Left ventricle myocardium inferior (tissue), 1 donor: ENCODE measurements around the gene WNT7B. TPM values are rescaled to one million over a fixed set of nuclear protein-coding genes. Genes with fewer than 3 reads are reported as not detected.

Source experiments
- DNase-seq: peaks from one replicate; pipeline ENCODE4 v3.0.0-alpha.2; 2020
- H3K27ac ChIP-seq: fragments of 200-600 bp; replicated peaks from 2 replicates; pipeline ENCODE4 v1.8.0; 2021
- H3K27me3 ChIP-seq: fragments of 200-600 bp; 2 replicates; pipeline ENCODE4 v1.8.0; 2021; ENCODE audit warnings: low read depth
- H3K36me3 ChIP-seq: fragments of 200-600 bp; 2 replicates; pipeline ENCODE4 v1.8.0; 2021
- H3K4me1 ChIP-seq: fragments of 200-600 bp; 2 replicates; pipeline ENCODE4 v1.8.0; 2021
- H3K4me3 ChIP-seq: fragments of 200-600 bp; 2 replicates; pipeline ENCODE4 v1.8.0; 2021; ENCODE audit warnings: mild to moderate bottlenecking, moderate library complexity
- H3K9me3 ChIP-seq: fragments of 200-600 bp; replicated peaks from 2 replicates; pipeline ENCODE4 v1.8.0; 2021
- intact Hi-C: fragments of 100-400 bp; cut with micrococcal nuclease; formaldehyde crosslinking; loops from one replicate; pipeline ENCODE4 v1.11.0; 2022
- total RNA-seq: library from RNA; stranded (reverse); fragmentation: NEBNext Ultra II Directional; extraction: Animal tissue kit (Norgen Biotek cat#: 25700); gene quantifications from one replicate; pipeline ENCODE4 v1.2.1, GENCODE V29; 2021
- TF ChIP-seq, protein P1 (sequence below): fragments of 200-600 bp; IDR thresholded peaks from 2 replicates; pipeline ENCODE4 v1.8.0; 2021; ENCODE audit warnings: antibody characterized with exemption, mild to moderate bottlenecking, borderline replicate concordance
- donor health status: DM: no; HTN: yes; CAD: no; lungs with severe emphysema.

WNT7B gene
- total RNA-seq, 1 donor from 2014 or later = not detected

DNA sequence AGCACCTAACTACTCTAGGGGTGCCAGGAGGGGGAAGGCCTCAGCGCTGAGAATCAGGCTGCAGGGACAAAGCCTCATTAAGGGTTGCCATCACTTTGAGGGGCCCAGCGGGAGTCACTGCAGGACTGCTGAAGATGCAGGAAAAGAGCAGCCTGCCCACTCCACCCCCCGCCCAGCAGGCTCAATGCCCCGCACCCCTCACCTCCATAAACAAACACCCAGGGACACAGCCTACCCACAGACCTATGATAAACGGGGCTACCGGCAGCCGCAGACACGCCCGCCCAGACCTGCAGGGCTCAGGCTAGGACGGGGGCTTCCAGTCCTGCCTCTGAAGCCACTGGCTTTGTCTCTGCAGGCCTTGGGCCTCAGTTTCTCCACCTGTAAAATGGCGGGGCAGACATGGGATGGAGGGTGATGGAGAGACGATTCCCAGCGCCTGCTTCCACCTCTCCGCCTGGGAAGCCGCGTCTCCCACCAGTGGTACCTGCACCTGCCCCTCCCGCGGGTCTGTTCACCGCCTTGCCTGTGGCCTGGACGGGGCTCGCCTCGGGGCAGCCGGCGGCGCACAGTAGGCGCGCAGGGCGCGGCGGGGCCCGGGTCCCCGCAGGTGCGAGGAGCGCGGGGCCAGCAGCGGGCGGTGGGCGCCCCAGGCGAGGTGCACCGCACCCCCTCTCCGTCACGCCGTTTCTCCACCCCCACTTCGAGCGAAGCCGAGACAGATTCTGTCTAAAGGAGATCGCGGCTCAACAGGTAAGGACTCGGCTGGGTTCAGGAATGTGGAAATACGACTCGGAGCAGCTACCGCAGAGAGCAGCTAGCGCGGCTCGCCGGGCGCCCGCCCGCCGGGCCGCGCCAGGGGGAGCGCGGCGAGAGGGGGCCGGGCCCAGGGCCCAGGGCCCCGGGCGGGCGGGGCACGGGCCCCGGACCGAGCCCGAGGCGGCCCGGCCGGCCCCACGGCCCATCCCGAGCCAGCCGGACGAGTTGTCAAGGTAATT lies 1.5 kb downstream of the WNT7B start:
- no peaks in the 10 kb centered on the region for H3K9me3 ChIP-seq
- DNase-seq = no peak
- no peaks in the 10 kb centered on the region for H3K36me3 ChIP-seq
- no peak overlapping the region for H3K27ac ChIP-seq
- intact Hi-C loops = no loop called here
- peaks cover 55% of the 10 kb centered on the region for H3K4me1 ChIP-seq
- H3K27me3 ChIP-seq = peaks cover 87% of the 10 kb centered on the region
- TF ChIP-seq, protein P1, sequence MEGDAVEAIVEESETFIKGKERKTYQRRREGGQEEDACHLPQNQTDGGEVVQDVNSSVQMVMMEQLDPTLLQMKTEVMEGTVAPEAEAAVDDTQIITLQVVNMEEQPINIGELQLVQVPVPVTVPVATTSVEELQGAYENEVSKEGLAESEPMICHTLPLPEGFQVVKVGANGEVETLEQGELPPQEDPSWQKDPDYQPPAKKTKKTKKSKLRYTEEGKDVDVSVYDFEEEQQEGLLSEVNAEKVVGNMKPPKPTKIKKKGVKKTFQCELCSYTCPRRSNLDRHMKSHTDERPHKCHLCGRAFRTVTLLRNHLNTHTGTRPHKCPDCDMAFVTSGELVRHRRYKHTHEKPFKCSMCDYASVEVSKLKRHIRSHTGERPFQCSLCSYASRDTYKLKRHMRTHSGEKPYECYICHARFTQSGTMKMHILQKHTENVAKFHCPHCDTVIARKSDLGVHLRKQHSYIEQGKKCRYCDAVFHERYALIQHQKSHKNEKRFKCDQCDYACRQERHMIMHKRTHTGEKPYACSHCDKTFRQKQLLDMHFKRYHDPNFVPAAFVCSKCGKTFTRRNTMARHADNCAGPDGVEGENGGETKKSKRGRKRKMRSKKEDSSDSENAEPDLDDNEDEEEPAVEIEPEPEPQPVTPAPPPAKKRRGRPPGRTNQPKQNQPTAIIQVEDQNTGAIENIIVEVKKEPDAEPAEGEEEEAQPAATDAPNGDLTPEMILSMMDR = no peak
- peak overlapping the region; percentile 19 for H3K4me3 ChIP-seq

DNA sequence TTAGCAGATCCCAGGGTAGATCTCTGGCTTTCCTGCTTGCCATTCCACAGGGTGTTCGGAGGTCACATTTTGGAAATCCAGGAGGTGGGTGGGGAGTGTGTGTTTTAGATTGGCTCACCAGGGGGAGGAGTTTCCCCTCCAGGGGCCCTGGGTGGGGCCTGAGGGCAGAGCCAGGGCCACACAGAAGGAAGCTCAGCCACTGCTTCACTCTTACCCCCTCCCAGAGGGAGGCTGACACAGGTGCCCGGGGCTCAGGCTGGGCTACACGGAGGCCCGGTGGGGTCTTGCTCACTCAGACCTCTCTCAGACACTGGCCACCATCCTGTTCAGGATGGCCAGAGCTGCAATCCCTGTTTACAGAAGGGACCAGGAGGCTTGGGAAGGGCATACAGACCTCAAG lies 2.5 kb downstream of the WNT7B start:
- intact Hi-C loops = no loop called here
- Histone ChIP-seq H3K9me3 (no peaks in the 10 kb centered on the region), H3K27ac (no peak overlapping the region), H3K4me3 (no peak overlapping the region), H3K4me1 (peaks cover 55% of the 10 kb centered on the region), H3K36me3 (no peaks in the 10 kb centered on the region), H3K27me3 (peaks cover 97% of the 10 kb centered on the region)
- DNase-seq = no peak
- TF ChIP-seq, protein P1 = no peak

DNA sequence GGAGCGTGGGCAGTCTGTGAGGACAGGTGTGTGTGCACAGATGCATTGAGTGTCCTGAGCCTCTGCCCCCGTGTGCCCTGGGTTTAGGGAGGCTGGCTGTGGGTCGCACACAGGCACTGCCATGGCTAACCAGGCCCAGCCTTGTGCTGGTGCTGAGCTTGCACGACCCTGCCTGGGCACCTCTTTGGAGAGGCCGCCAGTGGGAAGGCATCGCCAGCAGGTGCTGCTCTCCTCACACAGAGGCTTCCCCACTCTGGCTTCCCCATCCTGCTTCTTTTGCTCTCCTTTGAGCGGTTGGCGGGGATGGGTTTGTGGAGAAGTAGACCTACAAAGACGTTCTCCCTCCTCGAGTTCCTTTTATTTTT lies 4.1 kb downstream of the WNT7B start:
- Histone ChIP-seq H3K4me1 (peaks cover 41% of the 10 kb centered on the region), H3K36me3 (no peaks in the 10 kb centered on the region), H3K9me3 (no peaks in the 10 kb centered on the region), H3K27me3 (peaks cover 98% of the 10 kb centered on the region), H3K4me3 (no peak overlapping the region), H3K27ac (no peak overlapping the region)
- TF ChIP-seq, protein P1 = no peak
- DNase-seq = no peak
- intact Hi-C loops = no loop called here

DNA sequence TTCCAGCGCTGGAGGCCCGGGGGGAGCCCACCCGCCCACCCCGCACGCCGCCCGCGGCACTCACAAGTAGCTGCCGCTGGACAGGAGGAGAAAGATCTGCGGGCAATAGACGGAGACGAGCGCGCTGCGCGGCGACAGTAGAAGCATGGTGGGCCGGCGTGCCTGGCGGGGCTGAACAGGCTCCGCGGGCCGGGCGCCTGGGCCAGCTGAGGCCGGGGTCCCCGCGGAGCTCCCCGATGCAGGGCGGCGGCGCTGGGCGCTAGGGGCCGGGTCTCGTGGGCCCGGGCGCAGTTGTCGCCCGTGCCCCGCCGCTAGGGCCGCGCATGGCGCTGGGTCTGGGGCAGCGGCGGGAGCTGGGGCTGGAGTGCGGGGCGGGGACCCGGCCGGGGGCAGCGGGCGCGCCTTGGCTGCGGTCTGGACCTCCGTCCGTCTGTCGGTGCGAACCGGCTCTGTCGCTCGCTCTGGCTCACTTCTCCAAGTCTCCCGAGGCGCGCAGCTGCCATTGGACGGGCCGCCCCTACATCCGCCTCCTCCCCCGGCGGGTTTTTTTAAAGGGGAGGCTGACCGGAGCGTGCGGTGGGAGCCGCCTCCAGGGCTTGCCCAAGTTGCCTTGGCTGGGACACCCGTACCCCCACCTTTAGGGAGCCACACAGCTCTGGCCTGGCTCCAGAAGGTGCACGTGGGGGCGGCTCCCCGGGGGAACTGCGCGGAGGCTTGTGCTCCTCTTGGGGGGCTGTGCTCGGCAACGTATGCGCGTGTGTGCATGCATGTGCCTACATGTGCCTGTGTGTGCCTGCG lies 4.7 kb downstream of the WNT7B start:
- Histone ChIP-seq H3K9me3 (no peaks in the 10 kb centered on the region), H3K27ac (no peak overlapping the region), H3K4me1 (peaks cover 35% of the 10 kb centered on the region), H3K4me3 (peak overlapping the region; percentile 54), H3K27me3 (peaks cover 98% of the 10 kb centered on the region), H3K36me3 (no peaks in the 10 kb centered on the region)
- TF ChIP-seq, protein P1 = no peak
- intact Hi-C loops = no loop called here
- no peak for DNase-seq

DNA sequence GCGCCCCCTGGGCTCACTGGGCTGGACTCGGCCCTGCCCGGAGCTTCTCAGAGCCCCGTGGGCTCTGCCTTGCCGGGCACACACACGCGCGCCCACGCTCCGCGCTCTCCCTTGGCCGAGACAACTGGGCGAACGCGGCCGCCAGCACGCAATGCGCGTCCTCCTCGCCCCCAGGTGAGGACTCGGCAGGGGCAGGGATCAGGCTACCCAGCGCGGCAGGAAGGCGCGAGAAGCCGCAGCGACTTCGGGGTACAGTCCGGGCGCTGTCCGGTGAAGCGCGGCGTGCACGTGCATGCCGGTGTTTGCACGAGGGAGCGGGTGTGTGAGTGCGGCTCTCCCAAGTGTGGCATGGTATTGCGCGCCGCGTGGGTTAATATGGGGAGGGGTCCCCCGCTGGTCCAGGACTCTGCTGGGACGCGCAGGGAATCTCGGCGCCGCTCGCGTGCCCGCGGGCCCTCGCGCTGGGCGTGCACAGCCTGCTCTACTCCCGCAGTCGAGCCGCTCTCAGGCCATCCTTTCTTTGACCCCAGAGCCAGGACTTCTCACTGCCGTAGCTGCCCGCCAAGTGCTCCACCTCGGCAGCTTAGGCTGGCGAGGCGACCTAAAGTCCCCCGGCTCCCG lies 5.4 kb downstream of the WNT7B start:
- Histone ChIP-seq H3K9me3 (no peaks in the 10 kb centered on the region), H3K36me3 (no peaks in the 10 kb centered on the region), H3K4me3 (peak overlapping the region; percentile 54), H3K27ac (no peak overlapping the region), H3K4me1 (peaks cover 28% of the 10 kb centered on the region), H3K27me3 (peaks cover 98% of the 10 kb centered on the region)
- DNase-seq = no peak
- TF ChIP-seq, protein P1 = no peak
- intact Hi-C loops = no loop called here
